ENCODE data around the gene CLEC4F. TPM values are rescaled to one million over a fixed set of nuclear protein-coding genes. Genes with fewer than 3 reads are reported as not detected.

CLEC4F gene
- total RNA-seq, 6 experiments from 2014 or later: not detected

- Histone ChIP-seq H3K27ac (no peak overlapping the region), H3K9me3 (no peaks in the 10 kb centered on the region), H3K4me1 (no peaks in the 10 kb centered on the region), H3K4me3 (no peak overlapping the region), H3K36me3 (no peaks in the 10 kb centered on the region), H3K27me3 (no peaks in the 10 kb centered on the region)
- no peak for TF ChIP-seq POLR2A (IDR thresholded peaks at IDR 0.05)
- intact Hi-C loops (cut with DNase I): no loop called here
- ATAC-seq: no peak
- DNase-seq: no peak
- 46% methylated on average over 3 of the region's 4 CpGs for WGBS (ENCODE audit: insufficient coverage, low coverage, low lambda C conversion rate, missing lambda C conversion rate)
Observed at GRCh38 chr2:70854411-70854810, 34.0 kb upstream of the CLEC4F start.

GRCh38 chr2:70852824-70853223 is 32.4 kb upstream of the CLEC4F start:
- intact Hi-C loops (cut with DNase I): no loop called here
- Histone ChIP-seq H3K27me3 (no peaks in the 10 kb centered on the region), H3K27ac (no peak overlapping the region), H3K9me3 (no peaks in the 10 kb centered on the region), H3K4me3 (no peak overlapping the region), H3K4me1 (no peaks in the 10 kb centered on the region), H3K36me3 (no peaks in the 10 kb centered on the region)
- DNase-seq: no peak
- ATAC-seq: no peak
- WGBS (ENCODE audit: insufficient coverage, low coverage, low lambda C conversion rate, missing lambda C conversion rate): 62% methylated on average over 1 of the region's 1 CpG
- TF ChIP-seq CTCF (IDR thresholded peaks at IDR 0.05) (no peak), POLR2A (IDR thresholded peaks at IDR 0.05) (no peak)

- Histone ChIP-seq H3K4me3 (no peak overlapping the region), H3K4me1 (no peaks in the 10 kb centered on the region), H3K36me3 (no peaks in the 10 kb centered on the region), H3K27me3 (no peaks in the 10 kb centered on the region), H3K27ac (no peak overlapping the region), H3K9me3 (no peaks in the 10 kb centered on the region)
- DNase-seq: no peak
- intact Hi-C loops (cut with DNase I): no loop called here
- peak; percentile 46 to 76 (median 60) for ATAC-seq
- 31% methylated on average over 4 of the region's 4 CpGs for WGBS (ENCODE audit: insufficient coverage, low coverage, low lambda C conversion rate, missing lambda C conversion rate)
- TF ChIP-seq CTCF (IDR thresholded peaks at IDR 0.05): no peak
Observed at GRCh38 chr2:70851704-70852103, 31.3 kb upstream of the CLEC4F start.

- no peaks in the 10 kb centered on the region for H3K27me3 ChIP-seq
- no peak for DNase-seq
- H3K4me3 ChIP-seq: no peak overlapping the region
- WGBS (ENCODE audit: insufficient coverage, low coverage, low lambda C conversion rate, missing lambda C conversion rate): 57% methylated on average over 1 of the region's 2 CpGs
- TF ChIP-seq POLR2A (IDR thresholded peaks at IDR 0.05) (no peak), CTCF (IDR thresholded peaks at IDR 0.05) (no peak)
- H3K4me1 ChIP-seq: no peaks in the 10 kb centered on the region
- H3K36me3 ChIP-seq: no peaks in the 10 kb centered on the region
- ATAC-seq: no peak
- no peaks in the 10 kb centered on the region for H3K9me3 ChIP-seq
- intact Hi-C loops (cut with DNase I): no loop called here
- no peak overlapping the region for H3K27ac ChIP-seq
Observed at GRCh38 chr2:70850925-70851324, 30.5 kb upstream of the CLEC4F start.

GRCh38 chr2:70842401-70842800 is 22.0 kb upstream of the CLEC4F start:
- no peak for TF ChIP-seq POLR2A (IDR thresholded peaks at IDR 0.05)
- TF ChIP-seq CTCF (IDR thresholded peaks at IDR 0.05): no peak
- Histone ChIP-seq H3K27ac (no peak overlapping the region), H3K4me1 (no peaks in the 10 kb centered on the region), H3K36me3 (no peaks in the 10 kb centered on the region), H3K4me3 (no peak overlapping the region), H3K27me3 (no peaks in the 10 kb centered on the region), H3K9me3 (no peaks in the 10 kb centered on the region)
- DNase-seq: no peak
- 70% methylated on average over 2 of the region's 7 CpGs for whole genome bisulfite sequencing (ENCODE audit: insufficient coverage, low coverage, low lambda C conversion rate, missing lambda C conversion rate)
- no peak for ATAC-seq
- intact Hi-C loops (cut with DNase I): no loop called here

All from right lobe of liver (tissue), 6 donors.